Measurements from ENCODE around the gene RAD50. TPM values are rescaled to one million over a fixed set of nuclear protein-coding genes. Genes with fewer than 3 reads are reported as not detected.

RAD50 gene
- total RNA-seq, 4 donors from 2014 or later: 24.0 to 39.9 (median 29.3) TPM

DNA sequence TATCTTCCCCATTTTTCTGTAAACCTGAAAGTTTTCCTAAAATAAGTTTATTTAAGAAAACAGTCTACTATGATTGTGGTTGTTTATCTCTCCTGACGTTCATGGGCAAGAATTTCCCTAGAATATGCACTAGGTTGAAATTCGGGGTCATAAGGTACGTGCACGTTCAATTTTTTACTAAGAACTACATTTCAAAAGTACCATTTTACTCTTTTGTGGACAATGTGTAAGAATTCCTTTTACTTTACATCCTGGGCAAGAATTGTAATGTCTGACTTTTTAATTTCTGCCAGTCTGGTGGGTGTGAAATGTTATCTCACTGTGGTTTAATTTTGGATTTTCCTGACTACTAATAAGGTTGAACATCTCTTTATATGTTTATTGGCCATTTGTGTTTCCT, 25.8 kb upstream of the RAD50 start:
- Histone ChIP-seq H3K9me3 (no peaks in the 10 kb centered on the region), H3K4me3 (no peak overlapping the region), H3K36me3 (no peaks in the 10 kb centered on the region), H3K27me3 (no peaks in the 10 kb centered on the region), H3K4me1 (peaks cover 0 to 5% (median 4%) of the 10 kb centered on the region in 4 donors), H3K27ac (replicated peaks in 1 of 4) (no peak overlapping the region)
- intact Hi-C loops (cut with DNase I): no loop called here
- 85% methylated on average over 4 of the region's 4 CpGs for WGBS
- no peak for TF ChIP-seq EP300 (IDR thresholded peaks at IDR 0.05)
- no peak for TF ChIP-seq POLR2AphosphoS5 (IDR thresholded peaks at IDR 0.05)
- no peak for TF ChIP-seq POLR2A (IDR thresholded peaks at IDR 0.05; ENCODE audit: low read depth)
- no peak for TF ChIP-seq CTCF (IDR thresholded peaks at IDR 0.05)
- DNase-seq (ENCODE audit: extremely low spot score): no peak

- no peak overlapping the region for H3K27ac ChIP-seq (replicated peaks in 1 of 4)
- no peak overlapping the region for H3K4me3 ChIP-seq
- intact Hi-C loops (cut with DNase I): no loop called here
- no peaks in the 10 kb centered on the region for H3K9me3 ChIP-seq
- DNase-seq (ENCODE audit: extremely low spot score): no peak
- TF ChIP-seq EP300 (IDR thresholded peaks at IDR 0.05) (no peak), CTCF (IDR thresholded peaks at IDR 0.05) (no peak), POLR2A (IDR thresholded peaks at IDR 0.05; ENCODE audit: low read depth) (no peak), POLR2AphosphoS5 (IDR thresholded peaks at IDR 0.05) (no peak)
- no peaks in the 10 kb centered on the region for H3K36me3 ChIP-seq
- WGBS: 81% methylated on average over 4 of the region's 4 CpGs
- no peaks in the 10 kb centered on the region for H3K4me1 ChIP-seq
- H3K27me3 ChIP-seq: no peaks in the 10 kb centered on the region
Observed at GRCh38 chr5:132539716-132540115, 17.1 kb upstream of the RAD50 start.

GRCh38 chr5:132540149-132540548, 16.6 kb upstream of the RAD50 start:
- no peaks in the 10 kb centered on the region for H3K36me3 ChIP-seq
- no peaks in the 10 kb centered on the region for H3K27me3 ChIP-seq
- H3K9me3 ChIP-seq: no peaks in the 10 kb centered on the region
- TF ChIP-seq POLR2A (IDR thresholded peaks at IDR 0.05; ENCODE audit: low read depth): no peak
- intact Hi-C loops (cut with DNase I): no loop called here
- H3K4me1 ChIP-seq: no peaks in the 10 kb centered on the region
- H3K4me3 ChIP-seq: no peak overlapping the region
- 76% methylated on average over 5 of the region's 5 CpGs for WGBS
- DNase-seq (ENCODE audit: extremely low spot score): no peak
- H3K27ac ChIP-seq (replicated peaks in 1 of 4): no peak overlapping the region

GRCh38 chr5:132540764-132541163, 16.0 kb upstream of the RAD50 start:
- Histone ChIP-seq H3K27ac (replicated peaks in 1 of 4) (no peak overlapping the region), H3K36me3 (no peaks in the 10 kb centered on the region), H3K4me1 (no peaks in the 10 kb centered on the region), H3K27me3 (no peaks in the 10 kb centered on the region), H3K4me3 (no peak overlapping the region), H3K9me3 (no peaks in the 10 kb centered on the region)
- DNase-seq (ENCODE audit: extremely low spot score): no peak
- 87% methylated on average over 4 of the region's 4 CpGs for WGBS
- intact Hi-C loops (cut with DNase I): no loop called here
- TF ChIP-seq POLR2AphosphoS5 (IDR thresholded peaks at IDR 0.05) (no peak), POLR2A (IDR thresholded peaks at IDR 0.05; ENCODE audit: low read depth) (no peak)

DNA sequence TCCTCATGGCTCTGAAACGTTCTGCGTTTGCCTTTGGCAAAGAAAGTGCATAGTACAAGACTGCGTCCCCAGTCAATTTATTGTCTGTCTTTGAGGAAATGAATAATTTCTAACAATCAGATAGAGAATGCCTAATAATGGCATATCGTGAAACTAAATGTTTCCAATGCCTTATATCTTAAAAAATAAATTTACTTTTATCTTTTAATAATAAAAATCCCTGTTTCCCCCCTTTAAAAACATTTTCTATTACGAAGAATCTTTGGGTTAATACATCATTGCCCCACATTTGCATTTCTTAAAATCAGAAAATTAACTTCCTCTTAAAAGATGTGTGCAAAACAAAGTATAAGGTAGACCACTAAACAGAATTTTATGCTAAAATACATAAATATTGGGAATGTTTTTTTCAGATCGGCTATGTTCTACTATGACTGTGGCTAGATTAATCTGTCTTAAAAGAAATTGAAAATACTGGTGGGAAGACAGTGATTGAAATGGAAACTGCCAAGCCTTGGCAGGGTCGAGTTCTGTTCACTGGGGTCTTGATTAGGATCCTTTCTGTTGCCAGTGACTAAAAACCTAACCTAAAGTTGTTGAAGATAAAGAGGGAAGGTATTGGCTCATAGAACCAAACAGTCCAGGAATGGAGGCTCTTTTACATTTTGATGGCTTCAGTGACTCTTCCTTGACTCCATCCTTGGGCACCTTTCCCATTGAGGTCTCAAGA, 13.1 kb upstream of the RAD50 start, which contains the start of gene IL5:
Gene IL5 (minus strand): TSS at position 51 of the 730 bp plus-strand sequence. CDS start 44 bp downstream, at position 7.
- Histone ChIP-seq H3K9me3 (no peaks in the 10 kb centered on the region), H3K27ac (replicated peaks in 1 of 4) (no peak within 1 kb of the TSS), H3K4me3 (no peak within 1 kb of the TSS), H3K4me1 (no peaks in the 10 kb centered on the region), H3K27me3 (no peaks in the 10 kb centered on the region), H3K36me3 (no peaks in the 10 kb centered on the region)
- no peak for DNase-seq (ENCODE audit: extremely low spot score)
- no peak for TF ChIP-seq EP300 (IDR thresholded peaks at IDR 0.05)
- no peak for TF ChIP-seq POLR2AphosphoS5 (IDR thresholded peaks at IDR 0.05)
- intact Hi-C loops (cut with DNase I): no loop called here
- 83% methylated on average over 7 of the region's 7 CpGs for WGBS

- 96% methylated on average over 2 of the region's 2 CpGs for WGBS
- TF ChIP-seq POLR2AphosphoS5 (IDR thresholded peaks at IDR 0.05) (no peak), CTCF (IDR thresholded peaks at IDR 0.05) (no peak), EP300 (IDR thresholded peaks at IDR 0.05) (no peak), POLR2A (IDR thresholded peaks at IDR 0.05; ENCODE audit: low read depth) (no peak)
- no peaks in the 10 kb centered on the region for H3K4me1 ChIP-seq
- H3K27me3 ChIP-seq: no peaks in the 10 kb centered on the region
- intact Hi-C loops (cut with DNase I): no loop called here
- no peaks in the 10 kb centered on the region for H3K9me3 ChIP-seq
- no peak for DNase-seq (ENCODE audit: extremely low spot score)
- H3K36me3 ChIP-seq: no peaks in the 10 kb centered on the region
- H3K27ac ChIP-seq (replicated peaks in 1 of 4): no peak overlapping the region
- H3K4me3 ChIP-seq: no peak overlapping the region
Observed at GRCh38 chr5:132546108-132546507, 10.7 kb upstream of the RAD50 start.

All from esophagus muscularis mucosa (tissue), 4 donors.